GM18502 (cell line): Measurements from ENCODE around the gene LYPD5.
"Not testable (repeated sequence)": the region's sequence is repeated elsewhere in the genome, so short reads cannot be mapped to it uniquely, and the experiment has no call there.

Experiments
- ATAC-seq: cut with Tn5 transposase; IDR thresholded peaks from one replicate; pipeline ENCODE4 v1.9.1; 2021; ENCODE audit warnings: mild to moderate bottlenecking; ENCODE audit not compliant: unreplicated experiment, poor library complexity

Gene LYPD5

GRCh38 chr19:43779147-43779819, 23.0 kb downstream of the LYPD5 start:
- ATAC-seq = no peak

- ATAC-seq = no peak
These were observed 23.6 kb downstream of the LYPD5 start for GRCh38 chr19:43778651-43779050.

GRCh38 chr19:43777163-43777695, 25.0 kb downstream of the LYPD5 start:
- no peak for ATAC-seq

- no peak for ATAC-seq
These were observed 26.0 kb downstream of the LYPD5 start for GRCh38 chr19:43776286-43776685.

- no peak for ATAC-seq
These were observed 26.9 kb downstream of the LYPD5 start for GRCh38 chr19:43775299-43775890.

- not testable (repeated sequence) for ATAC-seq
These were observed 27.3 kb downstream of the LYPD5 start for GRCh38 chr19:43774940-43775258.

GRCh38 chr19:43774103-43774939, 27.9 kb downstream of the LYPD5 start:
- ATAC-seq = no peak

GRCh38 chr19:43773725-43774102, 28.5 kb downstream of the LYPD5 start:
- ATAC-seq = no peak

GRCh38 chr19:43769256-43769655, 33.0 kb downstream of the LYPD5 start:
- ATAC-seq = no peak

- ATAC-seq = no peak
These were observed 33.8 kb downstream of the LYPD5 start for GRCh38 chr19:43768273-43769050.

- ATAC-seq = no peak
These were observed 34.4 kb downstream of the LYPD5 start for GRCh38 chr19:43767818-43768217.

- no peak for ATAC-seq
These were observed 34.9 kb downstream of the LYPD5 start for GRCh38 chr19:43767316-43767715.

GRCh38 chr19:43766755-43767043, 35.5 kb downstream of the LYPD5 start:
- no peak for ATAC-seq

- peak; percentile 69 for ATAC-seq
These were observed 37.0 kb downstream of the LYPD5 start for GRCh38 chr19:43765109-43765876.

GRCh38 chr19:43764684-43765083, 37.6 kb downstream of the LYPD5 start:
- not testable (repeated sequence) for ATAC-seq

- ATAC-seq = no peak
These were observed 38.7 kb downstream of the LYPD5 start for GRCh38 chr19:43763473-43763939.

- ATAC-seq = no peak
These were observed 39.4 kb downstream of the LYPD5 start for GRCh38 chr19:43762814-43763213.

- ATAC-seq = no peak
These were observed 41.3 kb downstream of the LYPD5 start for GRCh38 chr19:43760941-43761340.

GRCh38 chr19:43759515-43759914, 42.7 kb downstream of the LYPD5 start:
- ATAC-seq = no peak

- peak; percentile 15 for ATAC-seq
These were observed 46.9 kb downstream of the LYPD5 start for GRCh38 chr19:43755256-43755801.
